ENCODE results near the gene ZRANB3.

DNA sequence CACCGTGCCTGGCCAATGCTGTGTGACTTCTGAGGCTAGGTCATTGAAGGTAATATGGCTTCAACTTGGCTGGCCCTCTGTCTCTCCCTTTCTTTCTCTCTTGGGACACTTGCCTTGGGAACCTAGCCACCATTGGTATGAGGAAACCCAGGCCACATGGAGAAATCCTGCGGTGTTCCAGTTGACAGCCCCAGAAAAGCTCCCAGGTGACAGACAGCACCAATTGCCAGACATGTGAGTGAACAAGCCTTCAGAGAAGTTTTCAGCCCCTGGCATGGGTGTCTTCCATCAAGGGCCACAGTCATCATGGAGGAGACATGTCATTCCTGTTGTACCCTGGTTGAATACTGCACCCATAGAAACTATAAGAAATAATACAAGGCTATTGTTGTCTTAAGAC is 292.4 kb downstream of the ZRANB3 start:
- TF ChIP-seq, protein P1, sequence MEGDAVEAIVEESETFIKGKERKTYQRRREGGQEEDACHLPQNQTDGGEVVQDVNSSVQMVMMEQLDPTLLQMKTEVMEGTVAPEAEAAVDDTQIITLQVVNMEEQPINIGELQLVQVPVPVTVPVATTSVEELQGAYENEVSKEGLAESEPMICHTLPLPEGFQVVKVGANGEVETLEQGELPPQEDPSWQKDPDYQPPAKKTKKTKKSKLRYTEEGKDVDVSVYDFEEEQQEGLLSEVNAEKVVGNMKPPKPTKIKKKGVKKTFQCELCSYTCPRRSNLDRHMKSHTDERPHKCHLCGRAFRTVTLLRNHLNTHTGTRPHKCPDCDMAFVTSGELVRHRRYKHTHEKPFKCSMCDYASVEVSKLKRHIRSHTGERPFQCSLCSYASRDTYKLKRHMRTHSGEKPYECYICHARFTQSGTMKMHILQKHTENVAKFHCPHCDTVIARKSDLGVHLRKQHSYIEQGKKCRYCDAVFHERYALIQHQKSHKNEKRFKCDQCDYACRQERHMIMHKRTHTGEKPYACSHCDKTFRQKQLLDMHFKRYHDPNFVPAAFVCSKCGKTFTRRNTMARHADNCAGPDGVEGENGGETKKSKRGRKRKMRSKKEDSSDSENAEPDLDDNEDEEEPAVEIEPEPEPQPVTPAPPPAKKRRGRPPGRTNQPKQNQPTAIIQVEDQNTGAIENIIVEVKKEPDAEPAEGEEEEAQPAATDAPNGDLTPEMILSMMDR (conservative IDR thresholded peaks at IDR 0.05; ENCODE audit: low read length) = no peak
- TF ChIP-seq EZH2phosphoT487 (IDR thresholded peaks at IDR 0.05; ENCODE audit: borderline replicate concordance, low read depth, low read length) = no peak

Measured in OCI-LY7 (cell line).